GM21723 (cell line): ENCODE results near the gene TTC34.
"Not testable (repeated sequence)": the region's sequence is repeated elsewhere in the genome, so short reads cannot be mapped to it uniquely, and the experiment has no call there.

Experiments used
- ATAC-seq: cut with Tn5 transposase; IDR thresholded peaks from one replicate; pipeline ENCODE4 v1.9.1; 2021; ENCODE audit warnings: mild to moderate bottlenecking, moderate library complexity; ENCODE audit not compliant: unreplicated experiment

Gene TTC34

DNA sequence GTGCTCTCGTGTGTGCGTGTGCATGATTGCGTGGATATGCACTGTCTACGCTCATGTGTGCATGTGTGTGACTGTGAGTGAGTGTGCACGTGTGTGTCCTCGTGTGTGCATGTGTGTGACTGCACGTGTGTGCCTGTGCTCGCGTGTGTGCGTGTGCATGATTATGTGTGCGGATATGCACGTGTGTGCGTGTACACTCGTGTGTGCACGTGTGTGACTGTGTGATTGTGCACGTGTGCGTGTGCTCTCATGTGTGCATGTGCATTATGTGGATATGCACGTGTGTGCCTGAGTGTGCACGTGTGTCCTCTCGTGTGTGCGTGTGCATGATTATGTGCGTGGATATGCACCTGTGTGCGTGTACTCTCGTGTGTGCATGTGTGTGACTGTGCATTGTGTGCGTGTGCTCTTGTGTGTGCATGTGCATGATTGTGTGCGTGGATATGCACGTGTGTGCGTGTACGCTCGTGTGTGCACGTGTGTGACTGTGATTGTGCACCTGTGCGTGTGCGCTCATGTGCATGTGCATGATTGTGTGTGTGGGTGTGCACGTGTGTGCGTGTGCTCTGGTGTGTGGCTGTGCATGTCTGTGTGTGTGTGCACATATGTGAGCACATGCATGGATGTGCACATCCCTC lies 170.9 kb downstream of the TTC34 start:
- ATAC-seq: no peak

DNA sequence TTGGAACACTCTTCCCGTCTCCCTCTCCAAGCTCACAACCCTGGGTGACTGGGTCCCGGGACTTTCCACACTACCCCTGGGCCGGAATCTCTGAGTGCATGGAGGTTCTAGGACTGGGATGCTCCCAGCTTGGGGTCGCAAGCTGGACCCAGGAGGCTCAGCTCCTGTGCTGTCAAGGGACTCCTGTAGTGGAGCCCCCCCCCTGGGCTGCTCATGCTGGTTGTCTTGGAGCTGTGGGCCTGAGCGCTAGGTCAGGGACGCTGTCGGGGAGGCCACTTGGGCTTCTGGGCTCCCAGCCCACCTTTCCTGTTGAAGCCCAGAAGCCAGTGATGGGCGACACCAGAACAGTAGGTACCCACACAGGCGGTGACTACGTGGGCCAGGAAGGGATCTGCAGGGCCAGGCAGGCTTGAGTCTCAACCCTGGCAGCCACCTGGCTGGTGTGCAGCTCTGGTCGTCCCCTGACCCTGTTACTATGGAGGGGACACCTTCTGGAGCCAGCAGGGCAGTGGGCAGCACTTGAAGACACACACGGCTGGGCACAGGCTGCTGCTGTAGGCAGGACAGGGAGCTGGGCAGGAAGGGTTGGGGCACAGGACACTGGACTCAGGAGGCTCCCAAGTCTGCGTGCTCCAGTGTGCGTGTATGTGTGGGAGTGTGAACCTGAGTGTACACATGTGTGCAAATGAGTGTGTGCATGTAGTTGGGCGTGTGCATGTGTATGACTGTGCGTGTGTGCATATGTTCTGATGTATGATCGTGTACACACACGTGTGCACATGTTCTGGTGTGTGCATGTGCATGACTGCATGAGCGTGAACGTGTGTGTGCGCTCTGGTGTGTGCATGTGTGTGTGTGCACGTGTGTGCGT lies 171.6 kb downstream of the TTC34 start:
- no peak for ATAC-seq

DNA sequence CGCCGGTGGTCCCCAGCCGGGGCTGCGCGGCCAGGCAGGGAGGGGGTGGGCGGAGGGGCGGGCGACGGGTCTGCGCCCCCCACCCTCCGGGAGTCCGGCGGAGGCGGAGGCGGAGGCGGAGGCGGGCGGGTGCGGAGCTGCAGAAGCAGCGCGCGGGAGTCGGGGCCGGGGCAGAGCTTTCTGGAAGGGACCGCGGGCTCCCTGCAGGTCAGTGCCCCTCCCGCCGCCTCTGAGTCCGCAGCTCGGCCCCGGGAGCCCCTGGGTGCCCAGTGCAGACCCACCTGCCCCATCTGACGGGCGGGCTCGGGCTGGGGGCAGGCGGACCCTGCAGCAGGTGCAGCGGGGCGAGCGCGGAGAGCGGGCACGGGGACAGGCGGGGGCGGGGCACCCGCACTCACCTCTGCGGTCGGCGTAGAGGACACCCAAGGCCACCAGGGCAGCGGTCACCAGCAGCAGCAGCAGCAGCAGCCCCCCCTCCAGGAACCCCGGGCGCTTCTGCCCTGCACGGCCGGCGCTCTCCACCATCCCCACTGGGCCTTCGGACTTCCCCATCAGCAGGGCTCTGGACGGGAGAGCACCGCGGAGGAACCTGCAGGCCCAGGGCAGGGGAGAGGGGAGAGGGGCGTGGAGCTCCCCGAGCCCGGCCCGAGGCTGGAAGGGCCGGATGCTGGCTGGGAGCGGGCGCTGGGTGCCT lies 172.4 kb downstream of the TTC34 start:
- ATAC-seq: no peak

DNA sequence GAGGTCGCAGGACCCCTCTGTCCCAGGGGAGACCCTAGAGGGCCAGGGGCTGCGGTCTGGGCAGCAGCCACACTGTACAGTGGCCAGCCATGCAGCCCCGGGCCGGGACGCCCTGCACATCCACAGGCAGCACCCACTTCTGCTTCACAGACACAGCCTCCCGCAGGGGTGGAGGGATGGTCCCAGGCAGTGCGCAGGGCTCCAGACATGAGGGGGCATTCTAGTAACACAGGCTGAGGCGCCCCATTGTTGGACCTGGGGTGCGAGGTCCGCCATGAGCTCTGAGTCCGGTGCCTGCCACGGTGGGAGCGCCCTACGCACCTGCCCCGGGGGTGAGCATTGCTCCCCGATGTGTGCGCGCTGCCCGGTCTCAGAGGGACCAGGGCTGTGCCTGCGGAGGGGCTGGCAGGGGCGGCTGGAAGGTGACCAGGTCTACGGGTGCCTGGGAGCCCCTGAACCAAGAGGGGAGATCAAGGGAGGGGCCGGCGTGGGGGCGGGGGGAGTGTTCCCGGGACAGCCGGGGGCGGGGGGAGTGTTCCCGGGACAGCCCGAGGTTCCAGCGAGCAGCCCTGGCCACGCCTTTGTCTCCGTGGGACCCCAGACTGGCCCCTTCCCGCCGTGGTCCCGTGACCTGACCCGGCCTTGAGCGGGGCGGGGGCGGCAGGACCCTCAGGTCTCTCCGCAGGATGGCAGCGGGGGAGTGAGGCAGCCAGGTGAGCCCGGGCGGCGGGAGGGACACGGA lies 173.1 kb downstream of the TTC34 start:
- ATAC-seq: no peak

DNA sequence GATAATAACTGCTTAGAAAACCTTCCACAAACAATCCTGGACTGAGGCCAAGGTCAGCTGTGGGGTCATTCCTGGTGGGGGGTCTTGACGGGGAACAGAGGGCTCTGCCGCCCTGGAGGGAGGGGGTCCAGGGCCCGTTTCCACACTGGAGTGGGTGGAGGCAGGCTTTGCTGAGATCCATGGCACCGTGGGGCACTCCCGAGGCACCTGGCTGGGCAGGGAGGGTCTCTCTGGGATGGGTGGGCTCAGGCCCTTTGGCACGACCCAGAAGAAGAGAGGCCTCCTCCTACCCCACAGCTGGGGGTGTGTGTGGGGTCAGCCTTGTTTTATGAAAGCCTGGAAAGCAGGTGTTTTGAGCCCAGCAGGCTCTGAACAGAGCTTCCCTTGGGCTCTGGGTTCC lies 173.7 kb downstream of the TTC34 start:
- ATAC-seq: no peak

DNA sequence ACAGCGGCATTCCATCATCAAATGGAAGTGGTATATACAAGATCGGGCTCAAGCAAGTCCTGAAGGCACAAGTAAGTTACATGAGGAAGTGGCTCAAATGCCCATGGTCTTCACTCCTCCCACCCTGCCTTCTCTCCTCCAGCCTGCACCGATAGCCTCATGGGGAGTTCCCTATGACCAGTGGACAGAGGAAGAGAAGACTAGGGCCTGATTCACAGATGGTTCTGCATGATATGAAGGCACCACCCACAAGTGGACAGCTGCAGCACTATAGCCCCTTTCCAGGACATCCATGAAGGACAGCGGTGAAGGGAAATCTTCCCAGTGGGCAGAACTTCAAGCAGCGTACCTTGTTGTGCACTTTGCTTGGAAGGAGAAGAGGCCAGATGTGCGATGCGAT lies 175.7 kb downstream of the TTC34 start:
- not testable (repeated sequence) for ATAC-seq

DNA sequence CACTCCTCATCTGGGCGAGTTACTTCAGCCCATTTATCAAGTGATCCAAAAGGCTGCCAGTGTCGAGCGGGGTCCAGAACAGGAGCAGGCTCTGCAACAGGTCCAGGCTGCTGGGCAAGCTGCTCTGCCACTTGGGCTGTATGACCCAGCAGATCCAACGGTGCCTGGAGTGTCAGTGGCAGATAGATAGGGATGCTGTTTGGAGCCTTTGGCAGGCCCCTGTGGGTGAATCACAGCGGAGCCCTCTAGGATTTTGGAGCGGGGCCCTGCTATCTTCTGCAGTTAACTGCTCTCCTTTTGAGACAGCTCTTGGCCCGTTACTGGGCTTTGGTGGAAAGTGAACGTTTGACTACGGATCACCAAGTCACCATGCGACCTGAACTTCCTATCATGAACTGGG lies 176.2 kb downstream of the TTC34 start:
- ATAC-seq: no peak

DNA sequence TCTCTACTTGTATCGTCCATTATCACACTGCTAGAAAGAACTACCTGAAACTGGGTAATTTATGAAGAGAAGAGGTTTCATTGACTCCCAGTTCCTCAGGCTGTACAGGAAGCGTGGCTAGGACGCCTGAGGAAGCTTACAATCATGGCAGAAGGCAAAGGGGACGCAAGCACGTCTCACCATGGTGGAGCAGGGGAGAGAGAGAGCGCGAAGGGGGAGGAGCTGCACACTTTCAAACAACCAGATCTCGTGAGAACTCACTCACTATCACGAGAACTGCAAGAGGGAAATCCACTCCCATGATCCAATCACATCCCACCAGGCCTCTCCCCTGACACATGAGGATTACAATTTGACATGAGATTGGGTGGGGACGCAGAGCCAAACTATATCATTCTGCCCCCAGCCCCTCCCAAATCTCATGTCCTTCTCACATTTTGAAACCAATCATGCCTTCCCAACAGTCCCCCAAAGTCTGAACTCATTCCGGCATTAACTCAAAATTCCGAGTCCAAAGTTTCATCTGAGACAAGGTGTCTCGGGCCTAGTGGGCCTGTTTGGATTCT lies 176.7 kb downstream of the TTC34 start:
- ATAC-seq: no peak

DNA sequence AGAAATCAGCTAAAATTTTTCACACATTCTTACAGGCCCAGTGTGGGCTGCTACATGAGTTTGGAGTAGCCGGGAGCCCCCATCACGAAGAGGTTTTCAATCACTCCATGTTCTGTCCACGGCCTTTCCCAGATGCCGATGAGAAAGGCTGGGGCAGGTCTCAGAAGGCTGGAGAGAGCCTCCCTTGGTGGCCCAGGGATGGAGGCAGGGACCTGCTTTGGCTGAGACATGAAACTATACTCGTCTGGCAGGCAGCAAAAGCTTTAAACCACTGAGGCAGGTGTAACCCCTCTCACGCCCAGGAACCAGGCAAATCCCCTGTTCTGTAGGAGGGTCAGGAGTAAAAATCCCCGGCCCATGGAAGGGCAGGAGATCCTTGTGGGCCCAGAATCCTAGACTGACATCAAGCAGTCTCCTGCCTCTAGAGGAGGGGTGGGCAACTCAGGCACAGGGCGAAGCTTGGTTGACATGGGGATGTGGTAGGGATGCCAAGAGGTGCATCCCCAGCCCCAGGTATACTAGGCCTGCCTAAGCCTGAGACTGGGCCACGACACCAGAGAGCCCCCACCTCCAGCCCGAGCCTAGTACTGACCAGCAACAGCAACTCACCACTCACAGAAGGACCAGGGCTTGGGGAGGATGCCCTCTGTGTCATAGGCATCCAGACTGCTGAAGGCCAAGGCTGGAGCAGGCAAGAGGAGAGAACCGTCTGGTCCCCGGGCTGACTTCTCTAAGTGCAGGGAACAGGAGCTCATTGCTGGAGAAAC lies 177.7 kb downstream of the TTC34 start:
- ATAC-seq: no peak

DNA sequence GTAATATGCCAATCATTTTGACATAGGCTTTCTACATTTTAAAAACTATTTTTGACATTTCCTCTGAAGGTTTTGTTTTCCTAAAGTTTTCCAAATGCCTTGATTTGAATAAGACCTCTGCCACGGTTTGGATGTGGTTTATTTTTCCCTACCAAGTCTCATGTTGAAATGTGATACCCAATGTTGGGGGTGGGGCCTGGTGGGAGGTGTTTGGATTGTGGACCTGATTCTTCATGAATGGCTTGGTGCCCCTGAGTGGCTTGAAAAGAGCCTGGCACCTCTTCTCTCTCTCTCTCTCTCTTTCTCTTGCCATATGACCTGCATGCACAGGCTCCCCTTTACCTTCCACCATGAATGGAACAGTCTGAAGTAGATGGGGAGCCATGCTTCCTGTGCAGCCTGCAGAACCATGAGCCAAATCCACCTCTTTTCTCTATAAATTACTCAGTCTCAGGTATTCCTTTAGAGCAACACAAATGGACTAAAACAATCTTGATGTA lies 183.5 kb downstream of the TTC34 start:
- ATAC-seq: no peak

DNA sequence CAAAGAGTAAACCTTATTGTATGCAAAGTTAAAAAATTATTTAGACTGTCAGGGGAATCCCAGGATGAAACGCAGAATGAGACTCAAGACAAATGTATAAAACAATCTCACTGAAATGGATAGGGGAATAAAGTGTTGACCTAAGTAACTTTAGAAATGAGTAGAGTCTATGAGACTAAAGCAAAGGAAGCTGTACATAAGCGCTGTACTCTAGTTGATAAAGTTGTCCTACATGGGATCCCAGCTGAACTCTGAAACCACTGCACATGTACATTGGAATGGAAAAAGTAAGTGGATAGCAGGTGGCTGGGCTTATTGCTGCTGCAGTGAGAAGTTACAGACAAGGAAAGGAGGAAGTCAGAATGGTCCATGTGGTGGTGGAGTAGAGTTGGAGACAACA lies 187.3 kb downstream of the TTC34 start:
- ATAC-seq: no peak

DNA sequence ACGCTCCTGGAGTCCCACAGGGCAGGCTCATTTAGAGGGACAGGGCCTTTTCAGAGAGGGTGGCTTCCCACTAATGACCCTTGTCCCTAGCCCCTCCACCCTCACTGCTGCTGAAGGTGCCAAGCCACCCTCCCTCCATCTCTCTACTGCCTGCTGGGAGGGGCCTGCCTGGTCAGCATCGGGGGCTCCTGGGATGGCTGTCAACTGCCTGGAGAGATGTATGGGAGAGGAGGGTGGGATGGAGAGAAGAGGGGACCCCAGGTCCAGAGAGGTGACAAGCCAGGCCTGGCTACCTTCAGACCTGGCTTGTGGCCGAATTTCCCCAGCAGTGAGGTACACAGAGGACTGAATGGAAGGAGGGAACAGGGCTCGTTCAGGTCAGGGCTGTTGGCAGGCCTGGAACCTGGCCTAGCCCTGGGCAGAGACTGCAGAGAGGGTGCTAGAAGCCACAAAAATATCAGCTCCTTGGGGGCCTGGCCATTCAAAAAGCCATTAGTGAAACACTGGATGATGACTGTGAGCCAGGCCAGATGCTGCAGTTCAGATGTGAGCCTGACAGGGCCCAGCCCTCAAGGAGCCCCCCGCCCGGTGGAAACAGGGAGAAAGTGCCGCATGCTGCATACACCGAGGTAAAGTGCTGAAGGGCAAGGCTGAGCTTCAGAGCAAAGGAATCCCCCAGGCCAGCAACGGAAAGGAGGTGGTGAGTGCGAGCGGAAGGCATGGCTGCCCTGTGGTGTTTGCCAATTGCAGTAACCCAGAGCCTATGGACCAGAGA lies 188.7 kb downstream of the TTC34 start:
- ATAC-seq: no peak

DNA sequence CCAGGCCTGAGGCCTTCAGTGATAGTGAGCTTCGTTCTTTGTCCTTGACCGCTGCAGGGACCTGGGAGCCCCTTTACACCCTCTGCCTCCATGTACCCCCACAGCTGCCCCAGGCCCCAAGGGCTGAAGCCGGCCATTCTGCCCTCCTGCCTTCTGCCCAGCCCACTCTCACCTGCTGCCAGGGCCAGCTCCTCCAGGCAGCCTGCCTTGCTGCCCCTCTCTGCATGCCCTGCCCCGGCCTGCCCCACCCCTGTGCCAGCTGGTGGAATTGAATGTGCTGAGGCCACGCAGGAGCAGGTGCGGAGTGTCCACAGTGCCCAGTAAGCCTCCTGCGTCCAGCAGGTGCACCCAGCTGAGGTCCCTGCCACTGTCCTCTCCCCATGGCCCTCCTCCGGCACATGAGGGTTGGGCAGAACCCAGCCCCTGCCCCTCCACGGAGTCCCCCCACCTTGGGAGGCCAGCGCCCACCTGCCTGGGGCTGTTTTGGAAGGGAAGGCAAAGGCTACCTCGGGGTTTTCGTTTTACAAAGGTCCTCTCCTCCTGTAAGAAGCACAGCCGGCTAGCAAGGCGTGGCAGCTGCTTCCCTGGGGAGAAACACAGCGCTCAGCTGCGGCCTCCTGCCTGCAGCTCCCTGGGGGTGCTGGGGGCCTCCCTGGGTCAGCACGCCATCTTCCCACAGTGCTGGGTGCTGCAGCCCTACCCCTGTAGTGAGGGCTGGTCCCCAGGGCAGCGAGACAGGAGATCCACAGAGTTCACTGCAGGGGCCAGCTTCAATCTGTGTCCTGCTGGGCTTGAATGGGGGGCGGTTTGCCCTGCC lies 189.7 kb downstream of the TTC34 start:
- no peak for ATAC-seq

DNA sequence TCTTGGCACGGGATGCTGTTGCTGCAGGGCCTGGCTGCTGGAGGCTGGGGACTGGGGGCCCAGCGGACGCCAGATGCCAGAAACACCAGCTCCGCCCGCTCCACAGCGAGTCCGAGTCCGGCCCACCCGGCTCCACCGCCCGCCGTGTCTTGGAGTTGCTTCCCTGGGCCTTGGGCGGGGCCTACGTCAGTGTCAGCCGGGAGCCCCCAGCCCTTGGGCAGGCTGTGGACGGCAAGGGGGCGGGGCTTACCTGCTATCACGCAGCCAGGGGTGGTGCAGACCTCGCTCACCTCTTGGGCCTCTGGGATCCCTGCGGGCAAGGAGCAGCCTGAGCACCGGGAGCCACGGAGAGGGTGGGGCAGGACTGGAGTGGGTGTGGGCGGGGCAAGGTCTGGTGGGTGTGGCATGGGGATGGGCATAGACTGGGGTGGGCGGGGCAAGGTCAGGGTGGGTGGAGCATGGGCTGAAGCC lies 190.4 kb downstream of the TTC34 start:
- ATAC-seq: no peak

DNA sequence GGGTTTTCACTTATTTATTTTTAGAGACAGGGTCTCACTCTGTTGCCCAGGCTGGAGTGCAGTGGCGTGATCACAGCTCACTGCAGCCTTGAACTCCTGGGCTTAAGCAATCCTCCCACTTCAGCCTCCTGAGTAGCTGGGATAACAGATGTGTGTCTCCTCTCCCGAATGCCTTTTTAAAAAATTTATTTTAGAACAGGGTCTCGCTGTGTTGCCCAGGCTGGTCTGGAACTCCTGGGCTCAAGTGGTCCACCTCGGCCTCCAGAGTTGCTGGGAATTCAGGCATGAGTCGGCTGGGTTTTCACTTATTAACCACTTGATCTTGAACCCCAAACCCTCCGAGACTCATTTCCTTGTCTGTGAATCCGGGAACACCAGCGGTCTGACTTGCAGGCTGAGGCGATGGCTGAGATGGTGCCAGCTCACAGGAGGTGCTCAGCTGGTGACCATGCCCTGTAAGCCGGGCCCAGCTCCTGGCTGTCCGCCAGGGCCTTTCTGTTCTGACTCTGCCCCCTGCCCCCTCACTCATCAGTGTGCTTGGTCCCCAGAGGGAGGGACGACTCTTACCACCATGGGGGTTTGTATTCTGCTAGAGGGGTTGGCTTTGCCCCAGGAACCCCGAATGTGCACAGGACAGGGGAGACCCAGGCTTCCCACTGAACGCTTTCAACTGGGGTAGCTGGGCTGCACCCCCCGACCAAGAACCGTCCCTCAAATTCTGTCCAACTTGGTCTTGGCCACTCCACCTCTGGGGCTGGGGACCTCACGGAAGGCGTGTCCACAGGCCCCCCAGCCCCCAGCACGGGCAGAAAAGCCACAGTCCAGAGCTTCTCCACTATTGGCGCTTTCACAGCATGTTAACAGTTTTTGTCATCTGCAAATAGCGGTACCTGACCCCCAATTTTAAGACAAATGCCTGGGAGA lies 191.2 kb downstream of the TTC34 start:
- no peak for ATAC-seq

DNA sequence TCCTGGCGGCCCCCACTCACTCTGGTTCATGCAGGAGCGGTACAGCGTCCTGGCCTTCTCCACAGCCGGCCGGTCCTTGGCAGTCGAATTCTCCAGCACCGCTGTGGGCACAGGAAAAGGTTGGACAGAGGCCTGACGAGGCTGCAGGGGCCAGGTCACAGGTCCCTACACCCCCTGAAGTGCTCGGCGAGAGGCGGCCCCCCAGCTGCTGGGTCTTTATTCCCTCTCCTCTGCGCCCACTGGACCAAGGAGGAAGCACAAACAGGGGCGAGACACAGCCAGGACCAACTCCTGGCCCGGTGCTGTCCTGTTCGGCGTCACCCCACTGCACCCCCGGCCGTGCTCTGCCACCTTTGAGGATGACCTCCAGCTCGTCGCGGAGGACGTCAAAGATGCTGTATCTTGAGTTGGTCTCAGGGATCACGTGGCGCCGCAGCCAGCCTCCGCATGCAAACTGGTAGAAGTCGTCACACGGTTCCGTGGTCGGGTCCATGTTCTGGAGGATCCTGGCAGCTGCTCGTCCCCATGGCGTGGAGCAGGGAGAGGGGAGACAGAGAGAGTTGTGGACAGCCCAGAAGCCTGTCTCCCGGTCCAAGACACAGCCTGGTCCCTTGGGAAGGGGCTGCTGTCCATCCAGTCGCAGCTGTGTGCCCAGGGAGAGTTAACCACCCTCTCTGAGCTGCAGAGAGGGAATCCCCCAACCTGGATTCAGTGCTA lies 192.0 kb downstream of the TTC34 start:
- ATAC-seq: no peak
